GM12892 (cell line): Measurements from ENCODE around the gene LRRC27.
A peak's percentile ranks its signal among the peaks of the same experiment; 100 is the strongest.
"Not testable (repeated sequence)": the region's sequence is repeated elsewhere in the genome, so short reads cannot be mapped to it uniquely, and the experiment has no call there.

Experiments used
- DNase-seq: peaks from one replicate; pipeline ENCODE4 v3.0.0; 2011; ENCODE audit not compliant: insufficient read length
- FAIRE-seq: peaks from 2 replicates; lab custom pipeline; 2011; peaks lifted over from hg19 to GRCh38; lab: Jason Lieb, UNC
- POLR2A ChIP-seq: IDR thresholded peaks from 2 replicates; pipeline ENCODE4 v1.6.1; 2011; ENCODE audit warnings: low read depth, low read length, control low read depth
- POLR2AphosphoS5 ChIP-seq: IDR thresholded peaks from 2 replicates; pipeline ENCODE4 v1.6.1; 2011; ENCODE audit warnings: low read depth, low read length, control low read depth
- TAF1 ChIP-seq: IDR thresholded peaks from 2 replicates; pipeline ENCODE4 v1.6.1; 2011; ENCODE audit warnings: low read depth, mild to moderate bottlenecking, control low read depth, low read length, borderline replicate concordance

LRRC27 gene

DNA sequence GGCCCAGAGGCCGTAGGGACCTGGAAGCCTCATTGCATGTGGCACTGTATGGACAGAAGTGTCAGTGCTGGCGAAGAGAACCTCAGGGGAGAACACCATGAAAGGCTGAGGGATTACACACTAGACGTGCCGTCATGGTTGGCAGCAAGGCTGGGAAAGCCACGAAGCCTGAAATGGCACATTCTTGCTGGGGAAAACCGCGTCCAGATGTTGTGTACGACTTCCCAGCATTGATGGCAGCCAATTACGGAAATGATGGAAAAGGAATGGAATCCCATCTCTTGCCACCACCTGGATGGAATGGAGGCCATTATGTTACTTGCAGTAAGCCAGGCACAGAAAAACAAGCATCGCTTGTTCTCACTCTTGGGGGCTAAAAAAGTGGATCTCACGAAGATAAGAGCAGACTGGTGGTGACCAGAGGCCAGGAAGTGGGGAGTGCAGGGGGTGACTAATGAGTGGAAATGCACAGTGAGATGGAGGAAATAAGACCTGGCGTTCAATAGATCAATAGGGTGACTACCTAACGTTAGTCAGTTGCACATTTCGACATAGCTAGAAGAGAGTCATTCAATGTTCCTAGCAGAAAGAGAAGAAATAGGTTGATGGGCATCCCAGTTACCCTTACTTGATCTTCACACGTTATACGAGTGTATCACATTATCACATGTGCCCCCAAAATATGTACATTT lies 50.4 kb downstream of the LRRC27 start:
- DNase-seq (no peak), FAIRE-seq (no peak)
- TF ChIP-seq POLR2A (no peak), POLR2AphosphoS5 (no peak)

DNA sequence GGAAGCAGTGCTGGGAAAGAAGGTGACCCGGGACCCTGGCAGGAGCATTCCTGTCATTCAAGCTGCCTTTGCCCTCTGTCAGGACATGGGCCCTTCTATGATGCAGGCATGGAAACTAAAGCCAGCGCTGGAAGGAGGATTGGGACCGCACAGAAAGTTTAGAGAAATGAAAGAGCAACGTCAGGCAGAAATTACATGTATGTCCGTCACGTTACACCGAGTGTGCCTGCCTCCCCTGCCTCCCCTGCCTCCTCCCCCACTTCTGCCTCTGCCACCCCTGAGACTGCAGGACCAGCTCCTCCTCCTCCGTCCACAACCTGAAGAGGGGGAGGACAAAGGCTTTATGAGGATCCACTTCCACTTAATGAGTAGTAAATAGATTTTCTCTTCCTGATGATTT lies 51.1 kb downstream of the LRRC27 start:
- DNase-seq (no peak), FAIRE-seq (no peak)
- TF ChIP-seq POLR2A (no peak), POLR2AphosphoS5 (no peak), TAF1 (no peak)

DNA sequence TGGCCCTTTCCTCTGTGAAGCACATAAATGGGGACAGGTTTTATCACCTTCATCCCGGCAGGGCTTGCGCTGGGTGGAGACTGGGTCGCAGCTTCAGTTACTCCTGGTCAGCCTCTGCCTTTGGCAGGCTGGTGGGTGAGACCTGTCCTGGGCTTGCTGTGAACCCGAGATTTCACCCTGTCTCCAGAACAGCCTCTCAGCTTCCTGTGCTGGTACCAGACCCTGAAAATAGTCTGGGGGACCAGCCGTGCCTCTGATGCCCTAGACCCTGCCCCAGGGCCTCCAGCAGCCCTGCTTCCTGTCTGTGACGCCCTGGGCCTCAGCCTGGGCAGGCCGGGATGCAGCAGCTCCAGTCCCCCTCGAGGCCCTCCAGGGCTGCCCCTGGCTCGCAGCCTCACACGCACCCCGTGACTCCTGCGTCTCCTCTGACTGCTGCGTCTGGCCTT lies 51.8 kb downstream of the LRRC27 start:
- DNase-seq (no peak), FAIRE-seq (no peak)
- TF ChIP-seq POLR2AphosphoS5, result no peak
- TF ChIP-seq POLR2A, result no peak

DNA sequence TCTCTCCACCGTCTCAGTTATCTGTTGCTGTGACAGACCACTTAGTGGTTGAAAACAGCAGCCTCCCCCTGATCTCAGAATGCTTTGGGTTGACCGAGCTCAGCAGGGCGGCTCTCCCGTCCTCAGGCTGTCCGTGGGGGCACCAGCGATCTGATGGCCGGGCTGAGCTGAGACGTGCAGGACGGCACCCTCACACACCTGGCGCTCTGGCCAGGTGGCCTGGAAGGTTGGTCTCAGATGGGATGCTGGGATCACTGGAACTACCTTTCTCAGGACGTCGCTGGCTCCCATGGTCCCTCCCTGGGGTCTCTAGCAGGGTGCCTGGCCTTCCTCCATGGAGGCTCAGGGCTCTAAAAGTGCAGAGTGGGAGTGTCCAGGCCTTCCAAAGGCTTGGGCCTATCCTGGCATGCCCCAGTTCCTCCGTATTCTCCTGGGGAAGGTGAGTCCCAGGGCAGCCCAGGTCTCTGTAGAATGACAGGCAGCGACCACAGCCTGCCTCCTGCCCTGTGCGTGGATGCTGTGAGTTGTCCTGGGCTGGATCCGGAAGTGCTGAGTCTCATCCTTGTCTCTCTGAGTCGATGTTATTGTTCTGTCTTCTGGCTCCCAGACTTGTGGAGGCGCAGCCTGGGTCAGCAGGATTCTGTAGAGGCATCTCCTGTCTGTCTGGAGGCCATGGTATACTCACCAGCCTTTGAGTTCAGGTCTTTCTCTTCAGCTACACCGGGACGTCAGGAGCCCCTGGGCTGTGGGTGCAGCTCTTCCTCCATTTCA lies 52.8 kb downstream of the LRRC27 start:
- DNase-seq (no peak), FAIRE-seq (no peak)
- TF ChIP-seq TAF1, result no peak
- TF ChIP-seq POLR2AphosphoS5, result no peak
- TF ChIP-seq POLR2A, result no peak

DNA sequence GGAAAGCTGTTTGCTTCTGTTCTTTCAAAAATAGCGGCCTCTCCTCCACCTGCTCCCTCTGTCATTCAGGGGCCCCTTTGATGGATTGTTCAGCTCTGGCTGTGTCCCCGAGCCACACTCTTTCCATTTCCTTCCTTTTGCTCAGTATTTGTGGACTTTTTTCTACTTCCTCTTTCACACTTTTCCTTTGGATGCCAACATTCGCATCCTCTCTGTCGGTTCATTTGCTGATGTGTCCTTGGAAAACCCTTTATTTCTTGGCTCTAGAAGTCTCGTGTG lies 53.3 kb downstream of the LRRC27 start:
- FAIRE-seq, result no peak
- no peak for DNase-seq
- TF ChIP-seq POLR2AphosphoS5, result no peak
- TF ChIP-seq TAF1, result no peak

DNA sequence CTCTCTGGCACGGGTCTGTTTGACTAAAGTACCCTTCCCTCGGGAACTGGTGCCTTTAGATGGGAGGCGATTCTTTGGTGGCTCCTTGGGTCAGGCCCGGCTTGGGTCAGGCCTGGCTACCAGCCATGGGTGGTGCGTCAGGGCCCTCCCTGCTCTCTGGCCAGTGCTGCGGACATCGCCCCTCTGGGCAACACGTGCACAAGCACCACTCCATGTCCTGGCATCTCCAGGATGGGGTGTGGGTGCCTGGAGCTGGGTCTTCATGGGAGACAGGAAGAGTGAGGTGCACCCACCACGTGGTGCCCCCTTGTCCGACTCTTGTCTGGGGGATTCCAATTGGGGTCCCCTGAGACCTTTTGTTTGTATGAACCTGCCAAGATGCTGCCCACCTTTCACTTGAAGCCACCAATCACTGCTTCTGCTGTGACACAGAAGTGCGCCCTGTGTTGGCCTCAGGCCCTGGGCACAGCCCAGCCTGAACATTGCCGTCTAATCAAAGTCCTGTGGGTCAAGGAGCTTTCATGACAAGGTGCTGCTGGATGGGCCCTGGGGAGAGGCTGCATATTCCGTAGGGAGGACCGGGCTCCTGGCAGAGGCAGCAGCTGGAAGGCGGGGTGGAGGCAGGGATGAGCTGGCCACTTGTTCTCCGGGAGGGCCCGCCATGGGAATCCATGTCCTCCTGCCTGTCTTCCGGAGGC lies 53.9 kb downstream of the LRRC27 start:
- FAIRE-seq, result no peak
- no peak for TF ChIP-seq POLR2A
- DNase-seq, result no peak

DNA sequence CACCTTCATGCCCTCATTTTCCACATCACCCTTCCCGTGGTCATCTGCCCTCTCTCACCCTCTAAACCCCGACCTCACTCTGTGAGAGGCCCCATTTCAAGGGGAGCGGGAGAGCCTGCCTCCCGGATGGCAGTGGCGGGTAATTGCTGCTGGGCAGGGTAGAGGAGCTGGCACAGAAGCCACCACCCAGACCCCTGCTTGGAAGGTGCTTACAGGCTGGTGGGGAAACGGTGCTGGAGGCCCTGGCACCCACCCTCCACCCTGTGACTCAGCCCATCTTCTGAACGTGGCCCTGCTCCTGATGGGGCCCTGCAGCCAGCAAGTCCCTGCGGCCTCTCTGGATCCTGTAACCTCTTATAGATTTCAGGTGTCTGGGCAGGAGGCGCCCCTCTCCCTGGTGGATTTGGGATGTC lies 54.4 kb downstream of the LRRC27 start:
- FAIRE-seq (no peak), DNase-seq (no peak)
- TF ChIP-seq POLR2AphosphoS5, result no peak
- TF ChIP-seq TAF1, result no peak
- no peak for TF ChIP-seq POLR2A

DNA sequence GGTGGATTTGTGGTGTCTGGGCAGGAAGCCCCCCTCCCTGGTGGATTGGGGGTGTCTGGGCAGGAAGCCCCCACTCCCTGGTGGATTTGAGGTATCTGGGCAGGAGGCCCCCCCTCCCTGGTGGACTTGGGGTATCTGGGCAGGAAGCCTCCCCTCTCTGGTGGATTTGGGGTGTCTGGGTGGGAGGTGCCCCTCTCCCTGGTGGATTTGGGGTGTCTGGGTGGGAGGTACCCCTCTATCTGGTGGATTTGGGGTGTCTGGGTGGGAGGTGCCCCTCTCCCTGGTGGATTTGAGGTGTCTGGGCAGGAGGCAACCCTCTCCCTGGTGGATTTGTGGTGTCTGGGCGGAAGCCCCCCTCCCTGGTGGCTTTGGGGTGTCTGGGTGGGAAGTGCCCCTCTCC lies 54.9 kb downstream of the LRRC27 start:
- not testable (repeated sequence) for FAIRE-seq, DNase-seq

DNA sequence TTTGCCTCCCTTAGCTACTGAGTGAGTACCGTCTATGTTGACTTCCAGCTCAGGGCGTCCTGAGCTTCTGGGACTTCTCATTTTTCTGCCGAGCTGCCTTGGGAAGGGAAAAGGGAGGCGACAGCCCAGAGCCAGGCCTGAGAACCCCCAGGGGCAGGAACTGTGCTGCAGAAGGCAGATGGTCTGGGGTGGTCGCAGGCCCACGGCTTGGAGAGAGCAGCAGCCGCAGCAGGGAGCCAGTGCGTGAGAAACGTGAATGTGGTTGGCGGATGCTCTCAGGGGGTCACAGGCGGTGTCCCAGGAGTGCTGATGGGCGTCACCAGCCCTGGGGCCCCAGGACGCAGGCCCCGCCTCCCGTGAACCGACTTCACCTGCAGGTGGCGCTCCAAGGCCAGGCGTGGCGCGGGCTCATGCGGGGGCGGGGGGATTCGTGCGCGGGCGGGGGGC lies 55.8 kb downstream of the LRRC27 start:
- FAIRE-seq, result no peak
- TF ChIP-seq POLR2A, result no peak
- TF ChIP-seq TAF1, result no peak
- no peak for TF ChIP-seq POLR2AphosphoS5
- DNase-seq, result peak; percentile 83

DNA sequence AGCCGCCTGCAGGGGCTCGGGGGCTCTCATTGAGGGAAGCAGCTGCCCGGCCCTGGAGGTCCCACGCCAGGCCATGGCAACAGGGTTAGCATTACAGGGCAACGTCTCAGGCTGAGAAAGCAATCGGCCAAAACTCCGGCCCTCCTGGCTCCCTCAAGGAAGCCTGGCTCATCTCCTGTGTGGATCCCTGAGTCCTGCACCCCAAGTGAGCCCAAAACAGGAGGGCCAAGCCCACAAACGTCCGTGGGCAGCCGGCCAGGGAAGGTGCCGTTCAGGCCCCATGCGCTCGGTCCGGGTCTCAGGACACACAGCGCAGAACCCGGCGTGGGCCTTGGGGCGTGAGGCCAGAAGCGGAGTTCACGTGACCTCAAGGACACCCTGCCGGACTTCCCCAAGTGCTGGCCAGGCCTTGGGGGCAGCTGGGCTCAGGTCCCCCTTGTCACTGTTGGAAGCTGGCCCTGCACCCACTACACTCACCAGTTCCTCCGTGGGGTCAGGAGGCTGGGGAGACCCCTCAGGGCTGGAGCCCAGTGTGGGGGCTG lies 57.0 kb downstream of the LRRC27 start:
- TF ChIP-seq TAF1 (no peak), POLR2A (no peak), POLR2AphosphoS5 (no peak)
- FAIRE-seq, result no peak
- no peak for DNase-seq

DNA sequence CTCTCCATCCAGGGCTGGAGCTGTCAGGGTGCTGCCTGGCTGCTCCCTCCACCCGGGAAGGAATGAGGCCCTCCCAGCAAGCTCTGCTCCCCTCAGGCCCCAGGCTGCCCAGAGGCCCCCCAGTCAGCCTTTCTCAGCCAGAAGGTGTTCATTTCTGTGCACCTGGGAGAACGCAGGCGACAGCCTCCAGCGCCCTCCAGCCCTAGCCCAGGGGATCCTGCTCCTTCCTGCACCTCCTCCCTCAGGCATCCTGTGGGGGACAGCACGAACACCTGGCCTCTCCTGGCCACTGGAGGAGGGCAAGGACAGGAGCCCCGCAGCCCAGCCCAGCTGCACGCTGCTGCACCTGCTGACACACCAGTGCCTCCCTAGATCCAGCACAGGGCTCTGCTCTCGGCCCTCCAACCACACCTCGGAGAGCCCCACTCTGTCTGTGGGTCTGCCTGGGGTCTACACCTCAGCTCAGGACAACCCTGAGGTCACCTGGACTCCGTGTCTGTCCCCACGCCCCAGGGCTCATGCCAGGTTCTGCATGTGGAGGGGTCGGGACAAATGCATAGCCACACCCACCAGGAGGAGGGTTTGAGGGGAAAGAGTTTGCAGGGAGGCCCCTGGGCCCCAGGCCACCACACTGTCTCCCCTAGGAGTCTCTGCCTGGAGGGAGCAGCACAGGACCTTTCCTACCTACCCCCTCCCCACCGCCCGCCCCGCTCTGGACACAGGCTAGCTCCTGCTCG lies 57.6 kb downstream of the LRRC27 start:
- TF ChIP-seq POLR2A (no peak), TAF1 (no peak), POLR2AphosphoS5 (no peak)
- DNase-seq, result no peak
- FAIRE-seq, result no peak
